Stimulated activated CD8-positive, alpha-beta memory T cell treated with anti-CD3 and anti-CD28 coated beads, Interleukin-12 subunit alpha, Interleukin-12 subunit beta, amount 100 ng/mL, for 24 hours (primary cell): ENCODE results near the gene SRRM4.

ENCODE experiments used
- DNase-seq: peaks from one replicate; pipeline ENCODE4 v3.0.0-alpha.2; 2020; ENCODE audit errors: extremely low read depth

SRRM4 gene

GRCh38 chr12:119167902-119168301, 186.6 kb downstream of the SRRM4 start:
- DNase-seq = no peak

DNA sequence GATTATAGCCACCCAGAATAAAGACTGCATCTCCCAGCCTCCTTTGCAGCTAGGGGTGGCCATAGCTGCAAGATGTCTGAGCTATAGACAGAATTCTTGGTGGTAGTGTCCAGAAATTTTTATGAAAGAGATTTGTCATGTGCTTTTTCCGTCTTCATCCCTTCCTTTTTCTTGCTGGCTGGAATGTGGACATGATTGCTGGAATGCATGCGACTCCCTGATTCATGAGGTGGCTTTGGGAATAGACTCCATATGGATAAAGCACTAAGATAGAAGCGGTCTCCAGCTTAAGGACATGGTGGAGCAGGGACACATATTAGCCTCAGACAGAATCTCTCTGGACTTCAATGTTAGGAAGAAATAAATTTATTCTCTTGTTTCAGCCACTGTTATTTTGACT, 187.4 kb downstream of the SRRM4 start:
- no peak for DNase-seq

DNA sequence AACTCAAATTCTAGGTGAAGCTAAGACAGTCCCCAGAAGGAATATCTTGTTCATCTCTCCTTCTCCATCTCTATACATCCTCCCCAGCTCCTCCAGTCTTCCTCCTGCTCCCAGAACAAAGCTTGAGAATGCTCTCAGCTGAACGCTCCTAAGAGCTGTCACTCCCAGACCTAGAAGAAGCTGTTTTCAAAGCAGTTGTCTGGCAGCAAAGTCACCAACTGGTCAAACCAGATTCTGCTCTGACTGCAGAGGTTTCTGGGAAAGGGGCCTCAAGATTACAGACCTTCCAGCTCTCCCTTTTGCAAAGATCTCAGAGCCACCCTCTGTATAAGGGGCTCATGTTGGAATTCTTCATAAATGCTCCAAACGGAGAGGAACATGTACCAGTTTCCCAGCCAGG, 187.8 kb downstream of the SRRM4 start:
- no peak for DNase-seq

- DNase-seq = no peak
These were observed 189.9 kb downstream of the SRRM4 start for GRCh38 chr12:119171291-119171690.

GRCh38 chr12:119171691-119172425, 190.5 kb downstream of the SRRM4 start:
- no peak for DNase-seq

DNA sequence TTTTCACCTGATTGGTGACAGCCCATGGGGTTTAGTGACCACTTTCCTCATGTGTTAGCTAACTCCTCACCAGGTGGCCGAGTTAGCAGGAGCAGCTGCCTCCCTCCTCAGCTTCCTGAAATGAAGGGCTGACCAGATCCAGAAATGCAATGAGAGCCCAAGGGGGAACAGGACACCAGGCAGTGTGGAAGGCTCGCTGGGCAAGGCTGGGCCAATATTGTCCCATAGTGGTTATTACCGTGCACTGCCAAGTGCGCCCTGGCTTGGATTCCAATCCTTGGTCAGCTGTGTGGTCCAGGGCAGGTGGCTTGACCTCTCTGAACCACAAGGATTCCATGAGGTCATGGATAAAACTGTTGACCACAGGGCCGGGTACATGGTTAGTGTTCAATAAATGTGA, 193.7 kb downstream of the SRRM4 start:
- DNase-seq = no peak

DNA sequence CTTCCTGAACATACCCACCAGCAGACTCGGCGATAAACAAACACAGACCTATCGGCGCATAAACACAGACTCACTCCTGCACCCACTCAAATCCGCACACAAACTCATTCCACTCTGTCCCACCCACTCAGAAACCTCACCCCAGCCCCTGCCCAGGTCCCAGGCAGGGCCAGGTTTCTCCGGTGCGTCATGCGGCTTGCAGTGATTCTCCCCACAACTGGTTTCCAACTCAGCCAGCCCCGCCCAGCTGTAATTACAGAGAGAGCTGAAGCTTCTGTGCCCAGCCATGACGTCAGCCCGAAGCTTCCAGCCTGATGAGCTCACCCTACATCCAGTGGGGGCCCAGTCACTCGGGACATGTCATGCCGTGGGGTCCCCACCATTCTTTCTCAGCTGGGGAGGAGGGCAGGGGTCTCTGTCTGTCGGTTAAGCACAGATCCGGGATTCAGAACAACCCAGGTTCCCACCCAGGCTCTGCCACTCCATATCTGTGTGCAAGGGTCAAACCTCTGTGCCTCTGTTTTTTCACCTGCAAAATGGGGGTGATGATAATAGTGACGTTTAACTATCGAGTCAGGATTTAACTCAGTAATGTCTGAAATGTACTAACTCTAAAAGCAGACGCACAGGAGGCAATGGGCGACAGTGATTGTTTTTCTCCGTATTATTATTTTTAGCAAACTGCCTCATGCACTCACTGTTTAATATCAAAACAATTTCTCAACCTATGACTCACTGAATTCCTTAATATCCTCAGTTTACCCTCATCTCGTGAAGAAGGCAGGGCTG, 195.1 kb downstream of the SRRM4 start:
- DNase-seq = no peak

DNA sequence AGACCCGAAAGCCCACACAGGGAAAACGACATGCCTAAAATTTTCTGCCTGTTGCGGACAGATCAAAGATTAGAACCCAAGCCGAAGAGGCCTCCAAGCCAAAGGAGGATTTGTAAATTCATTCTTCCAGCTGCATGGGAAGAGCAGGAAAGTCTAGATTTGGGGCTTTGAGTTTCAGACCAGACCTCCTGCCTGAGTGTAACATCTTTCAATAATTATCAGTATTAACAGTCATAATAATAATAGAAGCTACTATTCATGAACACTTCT, 195.7 kb downstream of the SRRM4 start:
- DNase-seq = no peak

- DNase-seq = no peak
These were observed 196.5 kb downstream of the SRRM4 start for GRCh38 chr12:119177724-119178380.

DNA sequence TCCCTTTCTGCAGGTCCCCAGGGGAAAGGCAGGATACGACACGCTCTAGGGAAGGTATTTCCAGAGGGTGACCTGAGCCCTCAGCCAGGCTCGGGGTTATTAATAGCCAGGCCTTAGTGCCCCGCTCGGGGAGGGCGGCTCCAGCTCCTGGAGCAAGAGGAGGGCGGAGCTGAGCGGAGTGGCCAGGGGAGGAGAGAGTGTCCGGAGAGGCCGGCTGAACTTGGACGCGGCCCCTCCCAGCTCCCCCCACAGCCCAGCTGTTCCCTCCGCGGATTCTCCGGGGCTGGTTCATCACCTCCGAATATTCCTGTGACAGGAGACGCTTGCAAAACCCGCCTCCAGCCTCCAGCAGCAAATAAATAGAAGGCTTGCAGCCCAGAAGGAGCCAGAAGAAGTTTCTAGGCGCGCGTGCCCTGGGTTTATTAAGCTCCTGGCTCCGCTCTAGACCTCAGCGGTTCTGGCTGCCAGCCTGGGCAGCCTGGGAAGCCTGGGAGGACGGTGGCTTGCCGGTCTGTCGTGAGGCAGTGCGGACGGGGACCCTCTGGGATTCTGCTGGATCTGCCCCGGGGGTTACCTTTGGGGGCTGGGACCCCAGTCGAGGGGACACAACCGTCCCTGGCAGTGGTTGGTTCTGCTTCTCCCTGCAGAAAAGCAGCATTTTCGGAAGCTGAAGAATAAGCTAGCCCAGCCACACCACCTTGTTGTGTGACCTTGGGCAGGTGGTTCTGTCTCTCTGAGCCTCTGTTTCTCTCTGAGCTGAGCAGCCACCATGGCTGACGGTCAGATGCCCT, 197.4 kb downstream of the SRRM4 start, which contains the start of gene HSPB8:
HSPB8 (plus strand) TSS at position 388 of the 791 bp plus-strand sequence; CDS start at position 770, 382 bp downstream.
- DNase-seq = no peak

- DNase-seq = no peak
These were observed 198.1 kb downstream of the SRRM4 start for GRCh38 chr12:119179335-119180021.

DNA sequence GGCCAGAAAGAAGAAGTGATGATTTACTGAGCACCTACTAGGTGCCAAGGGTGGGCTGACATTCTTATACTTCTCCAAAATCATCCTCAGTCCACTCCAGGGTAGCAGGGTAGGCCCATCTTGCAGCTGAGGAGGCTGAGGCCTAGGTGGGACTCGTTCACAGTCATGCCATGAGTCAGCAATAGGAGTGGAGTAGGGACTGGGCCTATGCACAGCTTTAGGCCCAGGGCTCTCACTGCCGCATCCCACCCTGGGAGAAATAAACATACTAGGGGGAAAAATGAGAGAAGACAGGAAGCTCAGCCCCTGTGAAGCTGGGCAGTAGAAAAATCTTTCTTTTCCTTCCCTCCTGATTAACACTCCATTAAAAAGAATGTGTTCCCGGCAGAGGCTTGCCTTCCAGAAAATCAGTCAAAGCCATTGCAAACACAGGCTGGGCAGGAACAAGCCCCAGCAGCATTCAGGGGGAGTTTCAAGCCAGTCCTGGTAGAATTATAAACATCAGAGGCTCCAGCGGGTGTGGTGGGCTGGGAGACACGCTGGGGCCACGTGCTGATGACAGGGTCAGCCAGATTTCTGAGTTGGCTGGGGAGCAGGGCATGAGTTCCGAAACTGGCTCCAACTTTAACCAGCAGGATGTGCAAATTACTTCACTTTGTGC, 199.2 kb downstream of the SRRM4 start:
- no peak for DNase-seq

GRCh38 chr12:119181202-119181601, 199.9 kb downstream of the SRRM4 start:
- no peak for DNase-seq

DNA sequence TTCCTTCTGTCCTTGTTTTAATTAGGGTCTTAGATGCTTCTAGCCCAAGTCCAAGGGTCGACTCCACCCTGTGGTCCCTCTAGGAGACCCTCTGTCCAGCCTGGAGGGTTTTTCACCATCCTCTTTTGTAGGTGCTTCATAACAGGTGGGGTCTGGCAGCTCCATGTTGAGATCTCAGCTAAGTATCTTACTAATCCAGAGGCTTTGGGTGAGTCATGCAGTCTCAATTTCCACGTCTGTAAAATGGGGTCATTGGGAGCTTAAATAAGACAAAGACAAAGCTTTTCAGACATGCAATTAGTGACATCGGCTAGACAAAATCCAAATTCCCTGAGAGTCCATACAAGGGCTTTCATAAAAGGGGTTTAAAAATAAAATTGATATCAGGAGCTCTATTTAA, 200.6 kb downstream of the SRRM4 start:
- no peak for DNase-seq

DNA sequence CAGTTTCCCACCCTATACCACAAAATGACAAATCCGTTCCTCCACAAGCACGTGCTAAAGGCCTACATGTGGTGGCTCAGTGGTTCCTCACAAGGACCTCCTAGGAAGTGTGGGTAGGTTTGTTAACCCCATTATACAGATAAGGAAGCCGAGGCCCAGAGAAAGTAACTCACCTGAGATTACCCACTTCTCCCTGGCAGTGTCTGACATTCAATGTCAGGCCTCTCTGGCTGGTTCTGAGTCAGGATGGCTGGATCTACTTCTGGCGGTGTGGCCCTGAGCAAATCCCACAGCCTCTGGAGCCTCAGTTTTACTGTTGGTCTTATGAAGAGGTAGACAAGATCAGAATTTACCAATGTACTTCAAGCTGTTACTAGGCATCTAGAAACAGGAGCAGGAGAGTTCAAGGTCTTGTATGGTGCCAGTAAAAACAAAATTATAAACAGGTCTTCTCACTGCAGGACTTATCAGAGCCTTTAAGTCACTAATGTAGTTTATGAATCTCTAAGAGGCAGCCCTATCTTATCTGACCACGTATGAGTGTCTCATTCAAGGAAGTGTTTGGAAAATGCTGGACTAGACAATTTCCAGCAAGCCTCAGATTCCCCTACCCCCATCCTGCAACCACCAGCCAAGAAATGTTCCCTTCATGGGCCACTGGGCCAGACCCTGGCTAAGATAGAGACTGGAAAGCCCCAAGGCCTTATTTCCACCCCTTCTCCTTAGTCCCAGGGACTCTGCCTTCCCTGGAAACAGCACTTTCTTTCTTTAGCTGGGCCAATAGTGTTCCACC, 201.6 kb downstream of the SRRM4 start:
- DNase-seq = no peak

DNA sequence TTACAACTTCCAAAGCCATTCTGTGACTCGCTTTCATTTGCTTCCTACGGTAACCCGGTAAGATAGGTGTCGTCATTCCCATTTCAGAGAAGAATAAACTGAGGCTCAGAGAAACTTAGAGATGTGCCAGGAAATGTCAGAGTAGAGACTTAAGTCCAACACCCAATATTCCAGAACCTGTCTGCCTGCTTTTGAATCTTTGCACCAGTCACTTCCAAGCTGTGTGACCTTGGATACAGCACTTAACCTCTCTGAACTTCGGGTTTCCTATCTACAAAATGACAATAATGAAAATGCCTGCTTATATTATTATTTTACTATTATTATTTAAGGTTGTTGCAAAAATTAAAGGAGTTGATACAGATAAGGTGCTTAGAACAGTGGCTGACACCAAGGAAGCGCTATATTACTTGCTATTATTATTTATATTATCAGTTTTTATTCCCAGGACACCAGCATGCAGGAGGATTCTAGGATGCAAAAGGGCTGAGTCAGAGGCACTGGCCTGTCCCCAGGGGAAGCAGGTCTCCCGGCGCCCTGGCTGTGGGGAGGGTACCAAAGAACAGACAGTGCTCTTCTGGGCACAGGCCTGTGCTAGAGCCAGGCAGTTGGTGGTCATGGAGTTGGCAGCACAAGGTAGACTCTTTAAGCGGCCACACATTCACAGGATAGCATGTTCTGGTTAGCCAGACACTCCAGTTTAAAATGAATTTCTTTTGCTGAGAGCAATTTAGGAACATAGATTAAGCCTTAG, 202.8 kb downstream of the SRRM4 start:
- no peak for DNase-seq

- DNase-seq = no peak
These were observed 213.9 kb downstream of the SRRM4 start for GRCh38 chr12:119195256-119195655.

GRCh38 chr12:119198440-119198839, 217.1 kb downstream of the SRRM4 start:
- no peak for DNase-seq

GRCh38 chr12:119200601-119201000, 219.3 kb downstream of the SRRM4 start:
- DNase-seq = no peak
